ENCODE measurements around the gene ACAA1. TPM values are rescaled to one million over a fixed set of nuclear protein-coding genes. Genes with fewer than 3 reads are reported as not detected.

The ACAA1 gene
- total and polyA plus RNA-seq, 9 of the 15 experiments (the other 6 are each of a cell fraction or from before 2014, with no cell fraction given) = 4.0 to 88.9 (median 57.2) TPM

DNA sequence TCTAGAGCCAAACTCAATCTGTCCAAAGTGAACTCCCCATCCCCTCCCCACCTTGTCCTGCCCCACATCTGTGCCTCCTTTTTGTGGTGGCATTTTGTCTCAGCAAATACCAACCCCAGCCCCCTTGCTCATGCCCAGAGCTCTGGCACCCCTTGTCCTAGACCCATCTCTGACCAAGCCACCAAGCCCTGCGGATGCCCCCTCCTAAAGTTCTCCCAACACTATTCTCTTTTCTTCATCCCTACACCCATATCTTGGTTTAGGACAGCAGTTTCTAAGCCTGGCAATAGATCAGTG, 17.7 kb downstream of the ACAA1 start:
- H3K36me3 ChIP-seq (ENCODE audit: control insufficient read depth, insufficient read depth, low read length) = peaks cover 34% of the 10 kb centered on the region; the same call in 2 of the 3 replicates
- H3K9me3 ChIP-seq (replicated peaks; ENCODE audit: control insufficient read depth, insufficient read depth, low read depth, low read length) = no peaks in the 10 kb centered on the region
- POLR2A ChIA-PET = interaction anchor here (0.5 to 1.6 kb wide), 4 partner anchors 24 to 277 kb away, joined by 3 to 4 read pairs (median 3); no protein-coding TSS in a partner anchor
- peaks cover 6 to 26% of the 10 kb centered on the region in 2 experiments; a peak in 3 of 5 replicates for H3K27me3 ChIP-seq (ENCODE audit: control insufficient read depth in 2 of 2, insufficient read depth in 2 of 2, low read length in 2 of 2)
- CTCF ChIA-PET (ENCODE audit: low intra/inter-chr PET ratio) = interaction anchor here (1.2 kb wide), 1 partner anchor 115 kb away, joined by 3 read pairs; no protein-coding TSS in a partner anchor
- peaks cover 19% of the 10 kb centered on the region for H4K20me1 ChIP-seq (replicated peaks; ENCODE audit: control insufficient read depth, insufficient read depth, low read length)
- no peaks in the 10 kb centered on the region for H3K79me2 ChIP-seq (ENCODE audit: control insufficient read depth, insufficient read depth, low read length)
- no peak overlapping the region for H3K4me3 ChIP-seq
- H3K9me1 ChIP-seq (ENCODE audit: control insufficient read depth, insufficient read depth, low read length) = no peaks in the 10 kb centered on the region
- intact Hi-C loops (cut with micrococcal nuclease) (loop anchor here (5.0 kb wide), 3 partner anchors 147 to 363 kb away; partner anchors contain the start of gene XYLB), in situ Hi-C loops (cut with MboI) (loop anchor here (5.0 kb wide), 1 partner anchor 533 kb away; no protein-coding TSS in a partner anchor)
- H3K4me1 ChIP-seq (replicated peaks in 1 of 2; ENCODE audit: control insufficient read depth in 2 of 2, insufficient read depth in 2 of 2, low read length in 2 of 2) = peaks cover 0 to 30% of the 10 kb centered on the region in 2 experiments; a peak in 3 of 5 replicates
- ATAC-seq (no peak), DNase-seq (ENCODE audit: extremely low read depth in 1 of 4, low spot score in 3 of 4) (no peak), FAIRE-seq (no peak)
- H3K9ac ChIP-seq (ENCODE audit: insufficient read depth in 1 of 2, low read depth in 2 of 2, low read length in 2 of 2) = no peak overlapping the region
- no TSS peak for BruUV-seq (replicated peaks)
- no peak overlapping the region for H3K4me2 ChIP-seq (ENCODE audit: insufficient read depth, low read length)
- H2AFZ ChIP-seq (ENCODE audit: low read depth, low read length) = no peak overlapping the region
- TF ChIP-seq ZNF282 (CRISPR knock-in tag; IDR thresholded peaks at IDR 0.05) (no peak), RNF2 (IDR thresholded peaks at IDR 0.05) (no peak), KAT8 (IDR thresholded peaks at IDR 0.05; ENCODE audit: low read depth) (no peak), TEAD2 (tag; IDR thresholded peaks at IDR 0.05) (no peak), KAT7 (CRISPR knock-in tag; IDR thresholded peaks at IDR 0.05; ENCODE audit: borderline replicate concordance) (no peak), PML (IDR thresholded peaks at IDR 0.05; ENCODE audit: low read length) (no peak), DNMT1 (IDR thresholded peaks at IDR 0.05) (no peak), ZNF239 (CRISPR knock-in tag; IDR thresholded peaks at IDR 0.05) (no peak)
- TF ChIP-seq, protein P1, sequence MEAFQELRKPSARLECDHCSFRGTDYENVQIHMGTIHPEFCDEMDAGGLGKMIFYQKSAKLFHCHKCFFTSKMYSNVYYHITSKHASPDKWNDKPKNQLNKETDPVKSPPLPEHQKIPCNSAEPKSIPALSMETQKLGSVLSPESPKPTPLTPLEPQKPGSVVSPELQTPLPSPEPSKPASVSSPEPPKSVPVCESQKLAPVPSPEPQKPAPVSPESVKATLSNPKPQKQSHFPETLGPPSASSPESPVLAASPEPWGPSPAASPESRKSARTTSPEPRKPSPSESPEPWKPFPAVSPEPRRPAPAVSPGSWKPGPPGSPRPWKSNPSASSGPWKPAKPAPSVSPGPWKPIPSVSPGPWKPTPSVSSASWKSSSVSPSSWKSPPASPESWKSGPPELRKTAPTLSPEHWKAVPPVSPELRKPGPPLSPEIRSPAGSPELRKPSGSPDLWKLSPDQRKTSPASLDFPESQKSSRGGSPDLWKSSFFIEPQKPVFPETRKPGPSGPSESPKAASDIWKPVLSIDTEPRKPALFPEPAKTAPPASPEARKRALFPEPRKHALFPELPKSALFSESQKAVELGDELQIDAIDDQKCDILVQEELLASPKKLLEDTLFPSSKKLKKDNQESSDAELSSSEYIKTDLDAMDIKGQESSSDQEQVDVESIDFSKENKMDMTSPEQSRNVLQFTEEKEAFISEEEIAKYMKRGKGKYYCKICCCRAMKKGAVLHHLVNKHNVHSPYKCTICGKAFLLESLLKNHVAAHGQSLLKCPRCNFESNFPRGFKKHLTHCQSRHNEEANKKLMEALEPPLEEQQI (IDR thresholded peaks at IDR 0.05) = no peak
- TF ChIP-seq, protein P2, sequence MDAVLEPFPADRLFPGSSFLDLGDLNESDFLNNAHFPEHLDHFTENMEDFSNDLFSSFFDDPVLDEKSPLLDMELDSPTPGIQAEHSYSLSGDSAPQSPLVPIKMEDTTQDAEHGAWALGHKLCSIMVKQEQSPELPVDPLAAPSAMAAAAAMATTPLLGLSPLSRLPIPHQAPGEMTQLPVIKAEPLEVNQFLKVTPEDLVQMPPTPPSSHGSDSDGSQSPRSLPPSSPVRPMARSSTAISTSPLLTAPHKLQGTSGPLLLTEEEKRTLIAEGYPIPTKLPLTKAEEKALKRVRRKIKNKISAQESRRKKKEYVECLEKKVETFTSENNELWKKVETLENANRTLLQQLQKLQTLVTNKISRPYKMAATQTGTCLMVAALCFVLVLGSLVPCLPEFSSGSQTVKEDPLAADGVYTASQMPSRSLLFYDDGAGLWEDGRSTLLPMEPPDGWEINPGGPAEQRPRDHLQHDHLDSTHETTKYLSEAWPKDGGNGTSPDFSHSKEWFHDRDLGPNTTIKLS (IDR thresholded peaks at IDR 0.05; ENCODE audit: borderline replicate concordance, low read depth) = no peak
- TF ChIP-seq, protein P3, sequence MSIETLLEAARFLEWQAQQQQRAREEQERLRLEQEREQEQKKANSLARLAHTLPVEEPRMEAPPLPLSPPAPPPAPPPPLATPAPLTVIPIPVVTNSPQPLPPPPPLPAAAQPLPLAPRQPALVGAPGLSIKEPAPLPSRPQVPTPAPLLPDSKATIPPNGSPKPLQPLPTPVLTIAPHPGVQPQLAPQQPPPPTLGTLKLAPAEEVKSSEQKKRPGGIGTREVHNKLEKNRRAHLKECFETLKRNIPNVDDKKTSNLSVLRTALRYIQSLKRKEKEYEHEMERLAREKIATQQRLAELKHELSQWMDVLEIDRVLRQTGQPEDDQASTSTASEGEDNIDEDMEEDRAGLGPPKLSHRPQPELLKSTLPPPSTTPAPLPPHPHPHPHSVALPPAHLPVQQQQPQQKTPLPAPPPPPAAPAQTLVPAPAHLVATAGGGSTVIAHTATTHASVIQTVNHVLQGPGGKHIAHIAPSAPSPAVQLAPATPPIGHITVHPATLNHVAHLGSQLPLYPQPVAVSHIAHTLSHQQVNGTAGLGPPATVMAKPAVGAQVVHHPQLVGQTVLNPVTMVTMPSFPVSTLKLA (conservative IDR thresholded peaks at IDR 0.05) = no peak
- TF ChIP-seq, protein P4, sequence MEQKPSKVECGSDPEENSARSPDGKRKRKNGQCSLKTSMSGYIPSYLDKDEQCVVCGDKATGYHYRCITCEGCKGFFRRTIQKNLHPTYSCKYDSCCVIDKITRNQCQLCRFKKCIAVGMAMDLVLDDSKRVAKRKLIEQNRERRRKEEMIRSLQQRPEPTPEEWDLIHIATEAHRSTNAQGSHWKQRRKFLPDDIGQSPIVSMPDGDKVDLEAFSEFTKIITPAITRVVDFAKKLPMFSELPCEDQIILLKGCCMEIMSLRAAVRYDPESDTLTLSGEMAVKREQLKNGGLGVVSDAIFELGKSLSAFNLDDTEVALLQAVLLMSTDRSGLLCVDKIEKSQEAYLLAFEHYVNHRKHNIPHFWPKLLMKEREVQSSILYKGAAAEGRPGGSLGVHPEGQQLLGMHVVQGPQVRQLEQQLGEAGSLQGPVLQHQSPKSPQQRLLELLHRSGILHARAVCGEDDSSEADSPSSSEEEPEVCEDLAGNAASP (IDR thresholded peaks at IDR 0.05) = no peak
- WGBS (ENCODE audit: insufficient coverage, low coverage, missing lambda C conversion rate) = 100% methylated on average over 1 of the region's 1 CpG
- H3K27ac ChIP-seq (ENCODE audit: extremely low read depth, low read depth, low read length) = no peak overlapping the region

Measured in K562 (cell line).